ENCODE results near the gene PDCD2L. TPM values are rescaled to one million over a fixed set of nuclear protein-coding genes. Genes with fewer than 3 reads are reported as not detected.
"Not testable (repeated sequence)": the region's sequence is repeated elsewhere in the genome, so short reads cannot be mapped to it uniquely, and the experiment has no call there.

PDCD2L gene
- total and polyA plus RNA-seq, 3 donors from 2014 or later, result 29.0 to 35.1 (median 33.8) TPM

DNA sequence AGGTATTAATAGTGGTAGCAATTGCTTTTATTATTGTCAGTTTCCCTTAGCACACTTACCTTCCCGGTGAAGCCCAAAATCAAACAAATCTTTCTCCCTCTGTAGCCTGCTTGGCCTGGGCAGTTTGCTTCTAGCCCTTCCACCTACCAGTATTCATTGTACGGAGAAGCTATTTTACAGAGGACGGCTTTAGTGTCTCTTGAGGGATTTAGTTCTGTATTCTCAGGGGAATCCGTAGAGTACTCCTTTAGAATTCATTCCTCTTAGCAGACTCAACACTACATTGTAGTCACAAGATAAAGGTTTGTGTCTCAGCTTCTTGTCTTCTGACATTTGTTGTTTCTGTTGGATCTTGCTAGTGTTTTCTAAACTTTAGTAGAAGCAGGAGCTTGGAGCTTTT is 53.2 kb downstream of the PDCD2L start:
- H3K4me1 ChIP-seq, result no peaks in the 10 kb centered on the region
- no peaks in the 10 kb centered on the region for H3K9me3 ChIP-seq
- H3K4me3 ChIP-seq, result no peak overlapping the region
- peaks cover 4% of the 10 kb centered on the region for H3K36me3 ChIP-seq (ENCODE audit: low read depth, missing control alignments)
- intact Hi-C loops (cut with DNase I; ENCODE audit: low total_unique reads), result no loop called here
- no peak for DNase-seq
- 66 to 84% methylated on average over 4 of the region's 4 CpGs for WGBS, 2 donors
- H3K27ac ChIP-seq, result no peak overlapping the region
- TF ChIP-seq, protein P1, sequence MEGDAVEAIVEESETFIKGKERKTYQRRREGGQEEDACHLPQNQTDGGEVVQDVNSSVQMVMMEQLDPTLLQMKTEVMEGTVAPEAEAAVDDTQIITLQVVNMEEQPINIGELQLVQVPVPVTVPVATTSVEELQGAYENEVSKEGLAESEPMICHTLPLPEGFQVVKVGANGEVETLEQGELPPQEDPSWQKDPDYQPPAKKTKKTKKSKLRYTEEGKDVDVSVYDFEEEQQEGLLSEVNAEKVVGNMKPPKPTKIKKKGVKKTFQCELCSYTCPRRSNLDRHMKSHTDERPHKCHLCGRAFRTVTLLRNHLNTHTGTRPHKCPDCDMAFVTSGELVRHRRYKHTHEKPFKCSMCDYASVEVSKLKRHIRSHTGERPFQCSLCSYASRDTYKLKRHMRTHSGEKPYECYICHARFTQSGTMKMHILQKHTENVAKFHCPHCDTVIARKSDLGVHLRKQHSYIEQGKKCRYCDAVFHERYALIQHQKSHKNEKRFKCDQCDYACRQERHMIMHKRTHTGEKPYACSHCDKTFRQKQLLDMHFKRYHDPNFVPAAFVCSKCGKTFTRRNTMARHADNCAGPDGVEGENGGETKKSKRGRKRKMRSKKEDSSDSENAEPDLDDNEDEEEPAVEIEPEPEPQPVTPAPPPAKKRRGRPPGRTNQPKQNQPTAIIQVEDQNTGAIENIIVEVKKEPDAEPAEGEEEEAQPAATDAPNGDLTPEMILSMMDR (IDR thresholded peaks at IDR 0.05), result no peak
- no peak for TF ChIP-seq POLR2A (IDR thresholded peaks at IDR 0.05)
- no peaks in the 10 kb centered on the region for H3K27me3 ChIP-seq

DNA sequence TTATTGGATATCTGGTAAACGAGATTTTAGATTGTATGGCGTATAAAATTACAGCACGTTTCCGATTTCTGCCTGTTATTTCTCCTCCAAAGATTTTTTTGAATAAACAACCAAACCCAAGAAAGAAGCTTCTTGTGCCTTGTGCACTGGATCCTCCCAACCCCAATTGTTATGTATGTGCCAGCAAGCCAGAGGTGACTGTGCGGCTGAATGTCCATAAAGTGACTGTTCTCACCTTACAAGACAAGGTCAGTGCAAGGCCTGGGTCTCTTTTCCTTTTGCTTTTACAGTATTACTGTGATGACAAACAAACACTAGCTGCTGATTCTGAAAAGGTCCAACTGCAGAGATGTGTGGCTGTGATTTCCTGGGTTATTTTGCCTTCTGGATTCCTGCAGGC is 54.5 kb downstream of the PDCD2L start:
- 89% methylated on average over 5 of the region's 5 CpGs for WGBS, 2 donors
- intact Hi-C loops (cut with DNase I; ENCODE audit: low total_unique reads), result no loop called here
- Histone ChIP-seq H3K4me3 (no peak overlapping the region), H3K27me3 (no peaks in the 10 kb centered on the region), H3K4me1 (no peaks in the 10 kb centered on the region), H3K27ac (no peak overlapping the region), H3K36me3 (ENCODE audit: low read depth, missing control alignments) (peaks cover 4% of the 10 kb centered on the region), H3K9me3 (no peaks in the 10 kb centered on the region)
- no peak for TF ChIP-seq POLR2A (IDR thresholded peaks at IDR 0.05)
- DNase-seq, result no peak

DNA sequence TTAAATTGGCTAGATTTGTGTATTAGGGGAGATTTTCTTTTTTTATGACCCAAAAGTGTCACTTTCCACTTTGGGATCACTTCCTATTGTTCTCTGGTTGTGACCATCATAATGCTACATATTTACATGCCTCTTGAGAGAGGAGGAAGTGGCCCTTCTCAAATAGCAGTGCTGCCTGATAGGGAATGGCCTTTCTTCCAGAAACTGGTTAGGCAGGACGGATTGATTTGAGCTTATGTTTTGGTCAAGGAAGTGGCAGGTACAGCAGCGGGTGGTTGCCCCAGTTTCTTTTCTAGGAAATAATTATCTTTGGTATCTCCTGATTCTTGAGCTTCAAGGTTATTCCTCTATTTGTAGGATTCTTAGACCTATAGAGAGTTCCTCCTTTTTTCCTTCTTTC is 55.4 kb downstream of the PDCD2L start:
- Histone ChIP-seq H3K9me3 (no peaks in the 10 kb centered on the region), H3K4me1 (no peaks in the 10 kb centered on the region), H3K27me3 (no peaks in the 10 kb centered on the region), H3K36me3 (ENCODE audit: low read depth, missing control alignments) (peaks cover 4% of the 10 kb centered on the region), H3K4me3 (no peak overlapping the region), H3K27ac (no peak overlapping the region)
- no peak for DNase-seq
- WGBS, 2 donors, result 84 to 98% methylated on average over 2 of the region's 2 CpGs
- intact Hi-C loops (cut with DNase I; ENCODE audit: low total_unique reads), result no loop called here
- TF ChIP-seq, protein P1 (IDR thresholded peaks at IDR 0.05), result no peak
- no peak for TF ChIP-seq POLR2A (IDR thresholded peaks at IDR 0.05)

DNA sequence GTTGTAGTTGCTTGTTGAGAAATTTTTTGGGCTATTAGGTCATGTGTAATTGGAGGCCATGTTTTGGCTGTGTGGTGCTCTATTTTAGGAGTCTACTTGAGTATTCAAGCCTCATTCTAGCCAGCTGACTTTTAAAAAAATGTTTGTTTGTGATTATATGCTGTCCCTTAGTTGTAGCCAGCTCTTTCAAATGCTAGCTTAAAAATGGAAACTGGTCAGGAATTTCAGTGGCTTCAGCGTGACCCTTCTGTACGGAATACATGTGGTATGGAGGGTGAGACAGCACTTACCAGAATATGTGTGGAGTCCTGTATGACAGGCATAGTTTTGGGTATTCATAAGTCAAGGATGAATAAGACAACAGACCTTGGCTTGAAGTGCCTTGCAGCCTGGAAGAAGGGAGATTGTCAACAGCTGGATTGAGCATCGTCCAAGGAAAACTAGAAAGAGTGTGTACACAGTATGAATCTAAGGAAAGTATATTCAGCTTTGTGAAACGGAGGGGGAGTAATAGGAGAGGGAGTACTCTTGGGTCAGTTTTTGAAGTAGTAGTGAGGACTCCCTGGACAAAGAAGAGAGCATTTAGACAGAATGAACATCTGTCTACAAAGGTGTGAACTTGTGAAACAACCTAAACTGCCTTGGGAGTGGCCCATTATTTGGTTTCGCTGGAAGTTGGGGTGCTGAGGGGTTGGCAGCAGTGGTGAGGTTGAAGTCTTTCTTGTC is 57.3 kb downstream of the PDCD2L start:
- 62 to 72% methylated on average over 5 of the region's 5 CpGs for WGBS, 2 donors
- Histone ChIP-seq H3K36me3 (ENCODE audit: low read depth, missing control alignments) (peaks cover 4% of the 10 kb centered on the region), H3K27me3 (no peaks in the 10 kb centered on the region), H3K9me3 (no peaks in the 10 kb centered on the region), H3K4me1 (no peaks in the 10 kb centered on the region), H3K4me3 (no peak overlapping the region), H3K27ac (peak overlapping the region; percentile 46 to 68)
- no peak for TF ChIP-seq POLR2A (IDR thresholded peaks at IDR 0.05)
- TF ChIP-seq, protein P1 (IDR thresholded peaks at IDR 0.05), result no peak
- DNase-seq, result no peak
- intact Hi-C loops (cut with DNase I; ENCODE audit: low total_unique reads), result no loop called here

GRCh38 chr19:34464785-34465184 is 60.6 kb downstream of the PDCD2L start:
- H3K4me3 ChIP-seq; H3K4me1 ChIP-seq; H3K9me3 ChIP-seq; DNase-seq; H3K27me3 ChIP-seq; H3K27ac ChIP-seq; H3K36me3 ChIP-seq (ENCODE audit: low read depth, missing control alignments); intact Hi-C loops (cut with DNase I; ENCODE audit: low total_unique reads): not testable (repeated sequence)
- WGBS, 2 donors, result 87 to 98% methylated on average over 4 of the region's 4 CpGs

- Histone ChIP-seq H3K27ac (no peak overlapping the region), H3K27me3 (no peaks in the 10 kb centered on the region), H3K36me3 (ENCODE audit: low read depth, missing control alignments) (no peaks in the 10 kb centered on the region), H3K4me3 (no peak overlapping the region), H3K9me3 (no peaks in the 10 kb centered on the region), H3K4me1 (no peaks in the 10 kb centered on the region)
- TF ChIP-seq POLR2A (IDR thresholded peaks at IDR 0.05), result no peak
- TF ChIP-seq, protein P1 (IDR thresholded peaks at IDR 0.05), result no peak
- intact Hi-C loops (cut with DNase I; ENCODE audit: low total_unique reads), result no loop called here
- DNase-seq, result no peak
- WGBS, 2 donors, result 54 to 71% methylated on average over 1 of the region's 1 CpG
Observed at GRCh38 chr19:34468409-34468808, 64.2 kb downstream of the PDCD2L start.

DNA sequence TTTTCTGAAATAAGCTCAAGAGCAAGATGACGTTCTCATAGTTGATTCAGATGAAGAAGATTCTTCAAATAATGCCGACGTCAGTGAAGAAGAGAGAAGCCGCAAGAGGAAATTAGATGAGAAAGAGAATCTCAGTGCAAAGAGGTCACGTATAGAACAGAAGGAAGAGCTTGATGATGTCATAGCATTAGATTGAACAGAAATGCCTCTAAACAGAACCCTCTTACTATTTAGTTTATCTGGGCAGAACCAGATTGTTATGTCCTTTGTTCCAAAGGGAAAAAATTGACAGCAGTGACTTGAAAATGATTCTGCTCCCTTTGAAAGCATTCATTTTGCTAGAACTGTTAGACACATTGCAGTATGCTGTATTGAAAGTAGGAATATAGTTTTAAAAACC is 64.8 kb downstream of the PDCD2L start:
- H3K9me3 ChIP-seq; H3K4me1 ChIP-seq; H3K36me3 ChIP-seq (ENCODE audit: low read depth, missing control alignments); H3K27me3 ChIP-seq; H3K27ac ChIP-seq; intact Hi-C loops (cut with DNase I; ENCODE audit: low total_unique reads); DNase-seq; H3K4me3 ChIP-seq: not testable (repeated sequence)
- 86 to 90% methylated on average over 5 of the region's 5 CpGs for WGBS, 2 donors

All from testis (tissue), 3 donors.